ENCODE measurements around the gene PRKCZ. TPM values are rescaled to one million over a fixed set of nuclear protein-coding genes. Genes with fewer than 3 reads are reported as not detected.
A peak's percentile ranks its signal among the peaks of the same experiment; 100 is the strongest.

The PRKCZ gene
- total and polyA plus RNA-seq, 9 of the 15 experiments (the other 6 are each of a cell fraction or from before 2014, with no cell fraction given), result 0.07 to 3.1 (median 1.3) TPM

GRCh38 chr1:2175681-2176454 is 125.7 kb downstream of the PRKCZ start (continued):
- TF ChIP-seq CREB3 (tag; conservative IDR thresholded peaks at IDR 0.05; ENCODE audit: low read depth) (peak; percentile 87), MTA2 (IDR thresholded peaks at IDR 0.05; ENCODE audit: low read depth) (no peak), FOXJ3 (CRISPR knock-in tag; IDR thresholded peaks at IDR 0.05) (no peak), PHTF2 (CRISPR knock-in tag; IDR thresholded peaks at IDR 0.05) (no peak), MEIS2 (IDR thresholded peaks at IDR 0.05; ENCODE audit: partially characterized antibody) (no peak), SFPQ (IDR thresholded peaks at IDR 0.05; ENCODE audit: low read depth, low read length) (no peak), ZBTB8A (IDR thresholded peaks at IDR 0.05; ENCODE audit: partially characterized antibody) (no peak), CHD2 (IDR thresholded peaks at IDR 0.05; ENCODE audit: low read depth, low read length) (no peak), TFE3 (CRISPR knock-in tag; IDR thresholded peaks at IDR 0.05) (peak; percentile 91), ZC3H11A (IDR thresholded peaks at IDR 0.05; ENCODE audit: low read depth, low read length) (no peak), HBP1 (CRISPR knock-in tag; IDR thresholded peaks at IDR 0.05) (no peak), POLR2G (IDR thresholded peaks at IDR 0.05; ENCODE audit: low read depth, low read length) (peak; percentile 75), ZNF644 (tag; IDR thresholded peaks at IDR 0.05; ENCODE audit: low read depth) (no peak), STAG1 (CRISPR knock-in tag; IDR thresholded peaks at IDR 0.05; ENCODE audit: borderline replicate concordance) (peak; percentile 3; the same call in 1 of the 2 replicates), IRF9 (tag; IDR thresholded peaks at IDR 0.05) (no peak), TOE1 (IDR thresholded peaks at IDR 0.05; ENCODE audit: borderline replicate concordance) (peak; percentile 93), TOE1 (CRISPR knock-in tag; IDR thresholded peaks at IDR 0.05; ENCODE audit: borderline replicate concordance, low read depth) (peak; percentile 37; the same call in 1 of the 2 replicates), KAT2B (IDR thresholded peaks at IDR 0.05; ENCODE audit: low read depth, low read length) (no peak), SMARCC2 (IDR thresholded peaks at IDR 0.05; ENCODE audit: low read depth) (no peak), TCF3 (CRISPR knock-in tag; IDR thresholded peaks at IDR 0.05) (peak; percentile 23; the same call in 1 of the 2 replicates)
